WTC11 (cell line): Measurements from ENCODE around the gene LARP1.

Source experiments
- CREB1 ChIP-seq: sonication (generic); formaldehyde crosslinking; IDR thresholded peaks from 2 replicates; pipeline ENCODE4 v1.8.0; 2023; ENCODE audit warnings: mild to moderate bottlenecking, missing genetic modification reagents
- EMX1 ChIP-seq: fragments of 250-450 bp; sonication (Bioruptor Pico); IDR thresholded peaks from 2 replicates; pipeline ENCODE4 v1.8.0; 2021; ENCODE audit warnings: mild to moderate bottlenecking
- KAT7 ChIP-seq: sonication (generic); formaldehyde crosslinking; IDR thresholded peaks from 2 replicates; pipeline ENCODE4 v1.8.1; 2023; ENCODE audit warnings: missing genetic modification reagents, mild to moderate bottlenecking, borderline replicate concordance
- MYBL2 ChIP-seq: sonication (generic); formaldehyde crosslinking; IDR thresholded peaks from 2 replicates; pipeline ENCODE4 v1.8.1; 2023; ENCODE audit warnings: mild to moderate bottlenecking, moderate library complexity, missing genetic modification reagents
- NR1H2 ChIP-seq: sonication (generic); formaldehyde crosslinking; IDR thresholded peaks from 2 replicates; pipeline ENCODE4 v1.9.0; 2021; ENCODE audit warnings: mild to moderate bottlenecking, moderate library complexity, missing genetic modification reagents
- TF ChIP-seq, protein P1 (sequence below): fragments of 200-600 bp; IDR thresholded peaks from 2 replicates; pipeline ENCODE4 v1.8.0; 2022; ENCODE audit warnings: antibody characterized with exemption
- TF ChIP-seq, protein P2 (sequence below): sonication (generic); formaldehyde crosslinking; IDR thresholded peaks from 2 replicates; pipeline ENCODE4 v1.8.0; 2022; ENCODE audit warnings: mild to moderate bottlenecking, missing genetic modification reagents
- TF ChIP-seq, protein P3 (sequence below): sonication (generic); formaldehyde crosslinking; IDR thresholded peaks from 2 replicates; pipeline ENCODE4 v1.8.1; 2023; ENCODE audit warnings: mild to moderate bottlenecking, missing genetic modification reagents, moderate library complexity
- TF ChIP-seq, protein P4 (sequence below): sonication (generic); formaldehyde crosslinking; IDR thresholded peaks from 2 replicates; pipeline ENCODE4 v1.8.1; 2022; ENCODE audit warnings: mild to moderate bottlenecking, moderate library complexity, missing genetic modification reagents
- TF ChIP-seq, protein P5 (sequence below): sonication (generic); formaldehyde crosslinking; IDR thresholded peaks from 2 replicates; pipeline ENCODE4 v1.8.1; 2023; ENCODE audit warnings: mild to moderate bottlenecking, moderate library complexity, missing genetic modification reagents

DNA sequence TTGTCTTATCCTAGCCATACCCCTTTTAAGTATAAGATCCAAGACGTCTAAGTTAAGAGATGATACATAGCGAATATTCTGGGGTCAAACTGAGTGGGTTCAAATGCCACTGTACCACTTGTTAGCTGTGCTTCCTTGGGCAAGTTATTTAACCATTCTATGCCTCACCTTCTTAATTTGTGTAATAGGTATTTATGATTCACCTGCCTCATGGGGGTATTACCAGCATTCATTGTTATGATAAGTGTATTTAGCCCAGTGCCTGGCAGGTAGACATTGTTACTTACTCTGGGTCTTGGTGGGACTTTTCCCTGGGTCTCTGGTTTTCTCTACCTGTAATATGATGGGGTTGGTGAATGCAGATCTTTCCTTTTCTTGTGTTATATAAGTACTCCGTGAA lies 3.8 kb downstream of the LARP1 start:
- TF ChIP-seq CREB1 (CRISPR knock-in tag) (no peak), KAT7 (CRISPR knock-in tag) (no peak), MYBL2 (no peak), NR1H2 (no peak), EMX1 (CRISPR knock-in tag) (no peak)
- TF ChIP-seq, protein P1, sequence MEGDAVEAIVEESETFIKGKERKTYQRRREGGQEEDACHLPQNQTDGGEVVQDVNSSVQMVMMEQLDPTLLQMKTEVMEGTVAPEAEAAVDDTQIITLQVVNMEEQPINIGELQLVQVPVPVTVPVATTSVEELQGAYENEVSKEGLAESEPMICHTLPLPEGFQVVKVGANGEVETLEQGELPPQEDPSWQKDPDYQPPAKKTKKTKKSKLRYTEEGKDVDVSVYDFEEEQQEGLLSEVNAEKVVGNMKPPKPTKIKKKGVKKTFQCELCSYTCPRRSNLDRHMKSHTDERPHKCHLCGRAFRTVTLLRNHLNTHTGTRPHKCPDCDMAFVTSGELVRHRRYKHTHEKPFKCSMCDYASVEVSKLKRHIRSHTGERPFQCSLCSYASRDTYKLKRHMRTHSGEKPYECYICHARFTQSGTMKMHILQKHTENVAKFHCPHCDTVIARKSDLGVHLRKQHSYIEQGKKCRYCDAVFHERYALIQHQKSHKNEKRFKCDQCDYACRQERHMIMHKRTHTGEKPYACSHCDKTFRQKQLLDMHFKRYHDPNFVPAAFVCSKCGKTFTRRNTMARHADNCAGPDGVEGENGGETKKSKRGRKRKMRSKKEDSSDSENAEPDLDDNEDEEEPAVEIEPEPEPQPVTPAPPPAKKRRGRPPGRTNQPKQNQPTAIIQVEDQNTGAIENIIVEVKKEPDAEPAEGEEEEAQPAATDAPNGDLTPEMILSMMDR = no peak
- TF ChIP-seq, protein P2, sequence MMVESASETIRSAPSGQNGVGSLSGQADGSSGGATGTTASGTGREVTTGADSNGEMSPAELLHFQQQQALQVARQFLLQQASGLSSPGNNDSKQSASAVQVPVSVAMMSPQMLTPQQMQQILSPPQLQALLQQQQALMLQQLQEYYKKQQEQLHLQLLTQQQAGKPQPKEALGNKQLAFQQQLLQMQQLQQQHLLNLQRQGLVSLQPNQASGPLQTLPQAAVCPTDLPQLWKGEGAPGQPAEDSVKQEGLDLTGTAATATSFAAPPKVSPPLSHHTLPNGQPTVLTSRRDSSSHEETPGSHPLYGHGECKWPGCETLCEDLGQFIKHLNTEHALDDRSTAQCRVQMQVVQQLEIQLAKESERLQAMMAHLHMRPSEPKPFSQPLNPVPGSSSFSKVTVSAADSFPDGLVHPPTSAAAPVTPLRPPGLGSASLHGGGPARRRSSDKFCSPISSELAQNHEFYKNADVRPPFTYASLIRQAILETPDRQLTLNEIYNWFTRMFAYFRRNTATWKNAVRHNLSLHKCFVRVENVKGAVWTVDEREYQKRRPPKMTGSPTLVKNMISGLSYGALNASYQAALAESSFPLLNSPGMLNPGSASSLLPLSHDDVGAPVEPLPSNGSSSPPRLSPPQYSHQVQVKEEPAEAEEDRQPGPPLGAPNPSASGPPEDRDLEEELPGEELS (CRISPR knock-in tag) = no peak
- TF ChIP-seq, protein P3, sequence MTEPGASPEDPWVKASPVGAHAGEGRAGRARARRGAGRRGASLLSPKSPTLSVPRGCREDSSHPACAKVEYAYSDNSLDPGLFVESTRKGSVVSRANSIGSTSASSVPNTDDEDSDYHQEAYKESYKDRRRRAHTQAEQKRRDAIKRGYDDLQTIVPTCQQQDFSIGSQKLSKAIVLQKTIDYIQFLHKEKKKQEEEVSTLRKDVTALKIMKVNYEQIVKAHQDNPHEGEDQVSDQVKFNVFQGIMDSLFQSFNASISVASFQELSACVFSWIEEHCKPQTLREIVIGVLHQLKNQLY (CRISPR knock-in tag) = no peak
- TF ChIP-seq, protein P4, sequence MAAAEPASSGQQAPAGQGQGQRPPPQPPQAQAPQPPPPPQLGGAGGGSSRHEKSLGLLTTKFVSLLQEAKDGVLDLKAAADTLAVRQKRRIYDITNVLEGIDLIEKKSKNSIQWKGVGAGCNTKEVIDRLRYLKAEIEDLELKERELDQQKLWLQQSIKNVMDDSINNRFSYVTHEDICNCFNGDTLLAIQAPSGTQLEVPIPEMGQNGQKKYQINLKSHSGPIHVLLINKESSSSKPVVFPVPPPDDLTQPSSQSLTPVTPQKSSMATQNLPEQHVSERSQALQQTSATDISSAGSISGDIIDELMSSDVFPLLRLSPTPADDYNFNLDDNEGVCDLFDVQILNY (CRISPR knock-in tag) = no peak
- TF ChIP-seq, protein P5, sequence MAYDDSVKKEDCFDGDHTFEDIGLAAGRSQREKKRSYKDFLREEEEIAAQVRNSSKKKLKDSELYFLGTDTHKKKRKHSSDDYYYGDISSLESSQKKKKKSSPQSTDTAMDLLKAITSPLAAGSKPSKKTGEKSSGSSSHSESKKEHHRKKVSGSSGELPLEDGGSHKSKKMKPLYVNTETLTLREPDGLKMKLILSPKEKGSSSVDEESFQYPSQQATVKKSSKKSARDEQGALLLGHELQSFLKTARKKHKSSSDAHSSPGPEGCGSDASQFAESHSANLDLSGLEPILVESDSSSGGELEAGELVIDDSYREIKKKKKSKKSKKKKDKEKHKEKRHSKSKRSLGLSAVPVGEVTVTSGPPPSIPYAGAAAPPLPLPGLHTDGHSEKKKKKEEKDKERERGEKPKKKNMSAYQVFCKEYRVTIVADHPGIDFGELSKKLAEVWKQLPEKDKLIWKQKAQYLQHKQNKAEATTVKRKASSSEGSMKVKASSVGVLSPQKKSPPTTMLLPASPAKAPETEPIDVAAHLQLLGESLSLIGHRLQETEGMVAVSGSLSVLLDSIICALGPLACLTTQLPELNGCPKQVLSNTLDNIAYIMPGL (CRISPR knock-in tag) = no peak
